SK-N-SH (cell line): ENCODE data around the gene ABHD2. TPM values are rescaled to one million over a fixed set of nuclear protein-coding genes. Genes with fewer than 3 reads are reported as not detected.

Experiments used
- CTCF ChIA-PET: fragments of 300-600, 350-600 bp; formaldehyde crosslinking; extraction: SDS; loops from one replicate; lab custom pipeline; 2021; lab: Yijun Ruan, JAX
- POLR2A ChIA-PET: fragments of 350-600 bp; sonication (Branson Sonifier 250); formaldehyde crosslinking; extraction: SDS; loops from one replicate; lab custom pipeline; 2020; ENCODE audit warnings: antibody characterized with exemption, inconsistent platforms; lab: Yijun Ruan, JAX
- DNase-seq: peaks from one replicate; pipeline ENCODE4 v3.0.0; 2012
- H2AFZ ChIP-seq: fragments of 200-600 bp; sonication (generic); 2 replicates; pipeline ENCODE4 v1.8.1; 2016; ENCODE audit warnings: antibody characterized with exemption, mild to moderate bottlenecking, low read depth
- H3F3A ChIP-seq: fragments of 200-600 bp; sonication (generic); replicated peaks from 2 replicates; pipeline ENCODE3; 2016; ENCODE audit warnings: antibody characterized with exemption, mild to moderate bottlenecking; ENCODE audit not compliant: insufficient read depth
- H3K27ac ChIP-seq, 2 experiments: fragments of 200-500 bp in 1 of 2; fragments of 200-600 bp in 1 of 2; sonication (Bioruptor generic) in 1 of 2; sonication (generic), shearing (Covaris generic) in 1 of 2; 2 replicates each; pipeline versions ENCODE4 v1.5.1 to v1.6.1; 2014 to 2016; ENCODE audit warnings: low read depth in 2 of 2, inconsistent platforms in 1 of 2, low read length in 1 of 2, mild to moderate bottlenecking in 1 of 2, mixed read lengths in 1 of 2
- H3K27me3 ChIP-seq: fragments of 200-600 bp; sonication (generic), shearing (Covaris generic); 2 replicates; pipeline ENCODE4 v1.6.1; 2016; ENCODE audit warnings: mixed run types; ENCODE audit not compliant: insufficient read depth
- H3K36me3 ChIP-seq, 2 experiments: fragments of 200-500 bp in 1 of 2; fragments of 200-600 bp in 1 of 2; sonication (Bioruptor generic) in 1 of 2; sonication (generic) in 1 of 2; replicated peaks in 1 of 2; 2 replicates each; pipeline versions ENCODE3 to v1.5.1; 2014 to 2016; ENCODE audit warnings: low read length in 1 of 2, mild to moderate bottlenecking in 1 of 2; ENCODE audit not compliant: insufficient read depth in 2 of 2, control insufficient read depth in 1 of 2
- H3K4me1 ChIP-seq, 2 experiments: fragments of 200-500 bp in 1 of 2; fragments of 200-600 bp in 1 of 2; sonication (Bioruptor generic) in 1 of 2; sonication (generic), shearing (Covaris generic) in 1 of 2; 2 replicates each; pipeline versions ENCODE4 v1.5.1 to v1.6.1; 2014 to 2016; ENCODE audit warnings: low read depth in 1 of 2, low read length in 1 of 2, mixed run types in 1 of 2; ENCODE audit not compliant: insufficient read depth in 2 of 2, control insufficient read depth in 1 of 2
- H3K4me2 ChIP-seq: fragments of 200-600 bp; sonication (generic), shearing (Covaris generic); 2 replicates; pipeline ENCODE4 v1.6.1; 2017; ENCODE audit warnings: mixed run types
- H3K4me3 ChIP-seq, 2 experiments: fragments of 200-500 bp in 1 of 2; fragments of 200-600 bp in 1 of 2; sonication (Bioruptor generic) in 1 of 2; sonication (generic), shearing (Covaris generic) in 1 of 2; 2 replicates each; pipeline versions ENCODE4 v1.5.1 to v1.8.1; 2014 to 2016; ENCODE audit warnings: low read depth in 2 of 2, inconsistent platforms in 1 of 2, low read length in 1 of 2, mild to moderate bottlenecking in 1 of 2, mixed read lengths in 1 of 2, moderate library complexity in 1 of 2
- H3K79me2 ChIP-seq: fragments of 200-600 bp; sonication (generic); 2 replicates; pipeline ENCODE4 v1.8.1; 2017; ENCODE audit warnings: mild to moderate bottlenecking; ENCODE audit not compliant: insufficient read depth
- H3K9ac ChIP-seq: fragments of 200-600 bp; sonication (generic); 2 replicates; pipeline ENCODE4 v1.6.1; 2017; ENCODE audit warnings: mixed run types
- H3K9me2 ChIP-seq: fragments of 200-600 bp; sonication (generic); 2 replicates; pipeline ENCODE4 v1.6.1; 2017; ENCODE audit warnings: mixed run types
- H3K9me3 ChIP-seq: fragments of 200-600 bp; sonication (generic); 2 replicates; pipeline ENCODE4 v1.6.1; 2017; ENCODE audit warnings: mixed run types, mild to moderate bottlenecking, moderate library complexity
- H4K20me1 ChIP-seq: fragments of 200-600 bp; sonication (generic); 2 replicates; pipeline ENCODE4 v1.6.1; 2017; ENCODE audit warnings: mild to moderate bottlenecking, mixed run types; ENCODE audit not compliant: insufficient read depth
- ELF1 ChIP-seq: IDR thresholded peaks from 2 replicates; pipeline ENCODE4 v1.4.0; 2012
- EP300 ChIP-seq, 2 experiments: IDR thresholded peaks; 2 replicates each; pipeline versions ENCODE4 v1.4.0 to v1.6.1; 2012; ENCODE audit warnings: borderline replicate concordance in 1 of 2, low read depth in 1 of 2, low read length in 1 of 2
- EZH2phosphoT487 ChIP-seq: fragments of 200-600 bp; sonication (generic); IDR thresholded peaks from 2 replicates; pipeline ENCODE4 v1.6.1; 2017; ENCODE audit warnings: low read depth, mixed run types, mild to moderate bottlenecking, antibody characterized with exemption, moderate library complexity, borderline replicate concordance
- FOXM1 ChIP-seq: IDR thresholded peaks from 2 replicates; pipeline ENCODE4 v1.4.0; 2012; ENCODE audit warnings: low read depth, mild to moderate bottlenecking
- GABPA ChIP-seq: IDR thresholded peaks from 2 replicates; pipeline ENCODE4 v1.4.0; 2012; ENCODE audit warnings: low read depth, mild to moderate bottlenecking
- JUND ChIP-seq: IDR thresholded peaks from 2 replicates; pipeline ENCODE4 v1.4.0; 2012
- MXI1 ChIP-seq: IDR thresholded peaks from 2 replicates; pipeline ENCODE4 v1.6.1; 2012; ENCODE audit warnings: mild to moderate bottlenecking, low read depth, low read length, improper control_type of control experiment
- NFIC ChIP-seq: IDR thresholded peaks from 2 replicates; pipeline ENCODE4 v1.4.0; 2012; ENCODE audit warnings: borderline replicate concordance
- NRF1 ChIP-seq: IDR thresholded peaks from 2 replicates; pipeline ENCODE4 v1.6.1; 2012; ENCODE audit warnings: low read depth, mild to moderate bottlenecking, low read length
- PBX3 ChIP-seq: IDR thresholded peaks from 2 replicates; pipeline ENCODE4; 2012
- POLR2AphosphoS5 ChIP-seq: IDR thresholded peaks from 2 replicates; pipeline ENCODE4 v1.6.1; 2012; ENCODE audit warnings: low read depth, low read length
- RAD21 ChIP-seq: IDR thresholded peaks from 2 replicates; pipeline ENCODE4 v1.6.1; 2012; ENCODE audit warnings: mild to moderate bottlenecking, low read length
- RXRA ChIP-seq: IDR thresholded peaks from 2 replicates; pipeline ENCODE4 v1.4.0; 2012; ENCODE audit warnings: low read depth, mild to moderate bottlenecking, borderline replicate concordance
- TCF12 ChIP-seq: IDR thresholded peaks from 2 replicates; pipeline ENCODE4 v1.4.0; 2012
- USF1 ChIP-seq: IDR thresholded peaks from 2 replicates; pipeline ENCODE4 v1.4.0; 2012; ENCODE audit warnings: low read depth, borderline replicate concordance
- USF2 ChIP-seq: fragments of 150-350 bp; IDR thresholded peaks from 2 replicates; pipeline ENCODE4 v1.6.1; 2017; ENCODE audit warnings: antibody characterized with exemption, low read length, low read depth, borderline replicate concordance
- WGBS: methylation state at CpG from one replicate; pipeline ENCODE4 v1.1.6; 2017; ENCODE audit warnings: low lambda C conversion rate; 5-methylcytosine and 5-hydroxymethylcytosine counted together
- polyA plus RNA-seq, 3 experiments: library from polyadenylated mRNA; depleted of rRNA; stranded (reverse); fragments of >200 nt; gene quantifications; 2 replicates each; pipeline ENCODE4 v1.2.3, GENCODE V29; 2012
- TF ChIP-seq, protein P1 (sequence below): fragments of 150-350 bp; IDR thresholded peaks from 2 replicates; pipeline ENCODE4 v1.6.1; 2016; ENCODE audit warnings: mild to moderate bottlenecking, low read depth, low read length
- TF ChIP-seq, protein P2 (sequence below): fragments of 200-600 bp; sonication (generic); IDR thresholded peaks from 2 replicates; pipeline ENCODE4 v1.6.1; 2017; ENCODE audit warnings: antibody characterized with exemption, mild to moderate bottlenecking, moderate library complexity

ABHD2 gene
- polyA plus RNA-seq, 1 of the 3 experiments (the other 2 are of a cell fraction): 19.2 TPM

DNA sequence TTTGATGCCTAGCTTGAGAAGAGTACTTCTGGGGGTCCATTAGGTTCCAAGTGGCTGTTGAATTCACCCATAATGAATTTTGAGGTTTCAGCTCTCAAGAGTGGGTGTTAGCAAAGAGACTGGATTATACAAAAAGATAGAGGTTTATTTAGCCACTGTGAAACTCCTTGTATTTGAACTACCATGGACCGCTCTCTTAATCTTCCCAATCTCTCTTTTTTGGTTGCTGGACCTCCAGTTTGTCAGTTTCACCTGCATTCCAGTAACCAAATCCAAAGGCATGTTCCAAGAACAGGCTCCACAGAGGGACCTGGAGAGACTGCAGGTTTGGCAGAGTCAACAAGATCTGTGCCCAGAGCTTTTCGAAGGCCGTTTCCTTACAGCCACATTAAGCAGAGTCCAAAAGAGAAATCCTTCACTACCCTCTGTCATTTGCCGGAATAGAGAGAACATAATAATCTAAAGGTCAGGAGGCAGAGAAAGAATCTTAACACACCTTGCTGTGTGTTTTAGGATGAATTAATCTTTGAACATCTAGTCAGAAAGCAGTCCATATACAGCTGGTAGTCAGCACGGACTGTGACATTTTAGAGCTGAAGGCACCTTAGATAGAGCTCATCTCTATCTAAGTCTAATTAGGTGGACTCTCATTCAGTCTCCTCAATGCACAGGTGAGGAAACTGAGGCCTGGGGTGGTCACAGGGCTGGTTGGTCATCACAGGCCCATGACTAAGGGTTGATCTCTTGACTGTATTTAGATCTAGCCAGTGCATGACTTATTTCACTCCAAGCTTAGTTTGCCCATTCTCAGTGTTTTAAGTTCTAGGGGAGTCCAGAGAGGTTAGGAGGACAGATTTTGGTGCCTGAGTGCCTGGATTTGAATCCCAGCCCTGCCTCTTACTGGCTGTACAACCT lies 1.3 kb downstream of the ABHD2 start:
- Histone ChIP-seq H3K36me3 (peaks cover 0 to 2% of the 10 kb centered on the region in 2 experiments), H3K27ac (peak overlapping the region; percentile 97), H3K9me3 (no peaks in the 10 kb centered on the region), H3F3A (peaks cover 24% of the 10 kb centered on the region), H3K9me2 (no peaks in the 10 kb centered on the region), H3K4me2 (peak overlapping the region; percentile 94), H3K4me3 (peak overlapping the region; percentile 85 to 97), H3K9ac (peak overlapping the region; percentile 88; the same call in 1 of the 2 replicates), H3K79me2 (peaks cover 56% of the 10 kb centered on the region), H4K20me1 (no peaks in the 10 kb centered on the region), H2AFZ (no peak overlapping the region), H3K27me3 (no peaks in the 10 kb centered on the region), H3K4me1 (peaks cover 33 to 70% of the 10 kb centered on the region in 2 experiments)
- 89% methylated on average over 4 of the region's 5 CpGs for WGBS
- DNase-seq: no peak
- POLR2A ChIA-PET: interaction anchor here (1.3 to 2.6 kb wide), 2 partner anchors 9 to 23 kb away, joined by 4 to 7 read pairs; no protein-coding TSS in a partner anchor
- CTCF ChIA-PET: interaction anchor here (1.0 to 6.3 kb wide), 7 partner anchors 8 to 89 kb away, joined by 3 to 31 read pairs (median 22); no protein-coding TSS in a partner anchor
- no peak for TF ChIP-seq EP300 (IDR thresholded peaks at IDR 0.05; ENCODE audit: borderline replicate concordance in 1 of 2, low read depth in 1 of 2, low read length in 1 of 2)
- TF ChIP-seq FOXM1: no peak
- no peak for TF ChIP-seq USF2
- no peak for TF ChIP-seq NRF1
- no peak for TF ChIP-seq GABPA
- TF ChIP-seq JUND: no peak
- TF ChIP-seq ELF1: no peak

GRCh38 chr15:89090791-89091626 lies 2.8 kb downstream of the ABHD2 start:
- ChIA-PET POLR2A (no interaction called here), CTCF (interaction anchor here (0.8 to 6.3 kb wide), 9 partner anchors 8 to 87 kb away, joined by 3 to 31 read pairs (median 5); no protein-coding TSS in a partner anchor)
- peaks cover 24% of the 10 kb centered on the region for H3F3A ChIP-seq
- no peaks in the 10 kb centered on the region for H3K9me3 ChIP-seq
- peak overlapping the region; percentile 94 for H3K4me2 ChIP-seq
- H3K79me2 ChIP-seq: peaks cover 70% of the 10 kb centered on the region
- peak overlapping the region; percentile 97 for H3K27ac ChIP-seq
- no peaks in the 10 kb centered on the region for H3K9me2 ChIP-seq
- H3K4me1 ChIP-seq: peaks cover 33 to 67% of the 10 kb centered on the region in 2 experiments
- peak overlapping the region; percentile 53 for H2AFZ ChIP-seq
- DNase-seq: peak; percentile 42
- H3K4me3 ChIP-seq: peak overlapping the region; percentile 41 to 52
- H4K20me1 ChIP-seq: no peaks in the 10 kb centered on the region
- H3K9ac ChIP-seq: peak overlapping the region; percentile 75
- peaks cover 0 to 2% of the 10 kb centered on the region in 2 experiments for H3K36me3 ChIP-seq
- H3K27me3 ChIP-seq: no peaks in the 10 kb centered on the region
- WGBS: 17% methylated on average over 12 of the region's 12 CpGs
- TF ChIP-seq POLR2AphosphoS5: 0 out of 2 replicates have a peak, but pooled peaks have one; percentile 52
- TF ChIP-seq, protein P1, sequence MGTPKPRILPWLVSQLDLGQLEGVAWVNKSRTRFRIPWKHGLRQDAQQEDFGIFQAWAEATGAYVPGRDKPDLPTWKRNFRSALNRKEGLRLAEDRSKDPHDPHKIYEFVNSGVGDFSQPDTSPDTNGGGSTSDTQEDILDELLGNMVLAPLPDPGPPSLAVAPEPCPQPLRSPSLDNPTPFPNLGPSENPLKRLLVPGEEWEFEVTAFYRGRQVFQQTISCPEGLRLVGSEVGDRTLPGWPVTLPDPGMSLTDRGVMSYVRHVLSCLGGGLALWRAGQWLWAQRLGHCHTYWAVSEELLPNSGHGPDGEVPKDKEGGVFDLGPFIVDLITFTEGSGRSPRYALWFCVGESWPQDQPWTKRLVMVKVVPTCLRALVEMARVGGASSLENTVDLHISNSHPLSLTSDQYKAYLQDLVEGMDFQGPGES: no peak
- TF ChIP-seq RXRA: peak; percentile 28; the same call in 1 of the 2 replicates
- TF ChIP-seq NFIC: peak; percentile 29; the same call in 1 of the 2 replicates
- TF ChIP-seq, protein P2, sequence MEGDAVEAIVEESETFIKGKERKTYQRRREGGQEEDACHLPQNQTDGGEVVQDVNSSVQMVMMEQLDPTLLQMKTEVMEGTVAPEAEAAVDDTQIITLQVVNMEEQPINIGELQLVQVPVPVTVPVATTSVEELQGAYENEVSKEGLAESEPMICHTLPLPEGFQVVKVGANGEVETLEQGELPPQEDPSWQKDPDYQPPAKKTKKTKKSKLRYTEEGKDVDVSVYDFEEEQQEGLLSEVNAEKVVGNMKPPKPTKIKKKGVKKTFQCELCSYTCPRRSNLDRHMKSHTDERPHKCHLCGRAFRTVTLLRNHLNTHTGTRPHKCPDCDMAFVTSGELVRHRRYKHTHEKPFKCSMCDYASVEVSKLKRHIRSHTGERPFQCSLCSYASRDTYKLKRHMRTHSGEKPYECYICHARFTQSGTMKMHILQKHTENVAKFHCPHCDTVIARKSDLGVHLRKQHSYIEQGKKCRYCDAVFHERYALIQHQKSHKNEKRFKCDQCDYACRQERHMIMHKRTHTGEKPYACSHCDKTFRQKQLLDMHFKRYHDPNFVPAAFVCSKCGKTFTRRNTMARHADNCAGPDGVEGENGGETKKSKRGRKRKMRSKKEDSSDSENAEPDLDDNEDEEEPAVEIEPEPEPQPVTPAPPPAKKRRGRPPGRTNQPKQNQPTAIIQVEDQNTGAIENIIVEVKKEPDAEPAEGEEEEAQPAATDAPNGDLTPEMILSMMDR: no peak; the same call in 1 of the 2 replicates
- peak; percentile 63 for TF ChIP-seq PBX3
- TF ChIP-seq EZH2phosphoT487: no peak
- no peak for TF ChIP-seq NRF1
- TF ChIP-seq USF1: no peak
- TF ChIP-seq RAD21: peak; percentile 37; the same call in 1 of the 2 replicates
- peak; percentile 63 for TF ChIP-seq TCF12
- TF ChIP-seq FOXM1: no peak
- TF ChIP-seq MXI1: peak; percentile 44; the same call in 1 of the 2 replicates
